GM21717 (cell line): ENCODE results near the gene LARGE1.

Experiments
- ATAC-seq: cut with Tn5 transposase; IDR thresholded peaks from one replicate; pipeline ENCODE4 v1.9.1; 2021; ENCODE audit warnings: mild to moderate bottlenecking, moderate library complexity; ENCODE audit not compliant: unreplicated experiment

The LARGE1 gene

DNA sequence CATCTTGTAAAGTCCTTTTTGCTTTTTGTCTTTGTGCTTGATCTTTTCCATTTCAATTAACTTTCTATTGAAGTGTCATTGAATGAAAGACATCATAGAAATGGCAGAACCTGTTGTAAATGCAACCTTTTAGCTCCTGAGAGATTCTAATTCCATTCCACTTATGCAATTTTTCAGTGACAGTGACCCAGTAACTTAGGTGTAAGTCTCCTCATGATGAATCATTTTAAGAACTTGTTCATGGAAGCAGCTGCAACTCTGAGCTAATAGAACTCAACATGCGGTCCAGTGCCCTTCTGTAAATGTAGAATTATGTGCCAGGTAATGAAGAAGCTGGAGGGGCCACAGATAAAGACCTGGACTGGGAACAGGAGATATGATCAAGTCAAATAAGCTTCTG, 463.8 kb downstream of the LARGE1 start:
- ATAC-seq: no peak

DNA sequence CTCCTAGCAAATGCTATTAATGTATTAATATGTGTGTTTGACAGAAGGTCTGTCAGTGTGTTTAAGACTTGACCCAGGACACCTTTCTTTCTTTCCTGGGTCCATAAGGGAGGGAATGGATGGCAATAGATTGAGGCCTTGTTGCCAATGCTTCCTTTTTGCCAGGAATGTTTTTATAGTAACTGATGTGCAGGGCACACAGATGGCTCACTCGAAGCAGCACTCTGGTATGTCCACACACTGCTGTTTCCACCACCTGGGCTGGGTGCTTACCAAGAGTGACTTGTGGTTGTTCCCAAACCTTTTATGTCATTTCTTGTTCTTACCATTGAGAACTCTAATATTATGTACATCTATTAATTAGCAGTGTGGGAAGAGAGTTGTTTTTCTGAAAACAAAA, 465.2 kb downstream of the LARGE1 start:
- ATAC-seq: no peak

DNA sequence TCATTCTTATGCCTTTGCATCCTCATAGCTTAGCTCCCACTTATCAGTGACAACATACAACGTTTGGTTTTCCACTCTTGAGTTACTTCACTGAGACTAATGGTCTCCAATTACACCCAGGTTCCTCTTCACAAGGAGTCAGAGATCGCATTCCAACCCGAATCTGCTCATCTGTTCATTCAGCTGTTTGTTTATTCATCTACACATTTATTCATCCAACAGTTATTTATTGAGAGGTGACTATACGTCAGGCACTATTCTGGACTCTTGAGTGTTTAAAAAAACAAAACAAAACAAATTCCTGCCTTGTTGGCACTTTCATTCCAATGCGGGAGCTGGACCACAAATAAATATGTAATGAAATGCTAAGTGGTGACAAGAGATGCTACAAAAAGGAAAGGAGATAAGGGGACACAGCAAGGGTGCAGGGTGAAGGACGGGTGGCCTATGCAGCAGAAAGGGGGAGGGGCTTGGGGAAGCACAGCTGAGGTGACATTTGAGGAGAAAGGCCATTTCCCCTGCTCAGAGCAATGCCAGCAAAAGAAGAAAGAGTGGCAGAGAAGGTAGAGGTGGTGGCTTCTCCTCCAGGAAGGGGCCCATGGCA, 468.3 kb downstream of the LARGE1 start:
- ATAC-seq: no peak

DNA sequence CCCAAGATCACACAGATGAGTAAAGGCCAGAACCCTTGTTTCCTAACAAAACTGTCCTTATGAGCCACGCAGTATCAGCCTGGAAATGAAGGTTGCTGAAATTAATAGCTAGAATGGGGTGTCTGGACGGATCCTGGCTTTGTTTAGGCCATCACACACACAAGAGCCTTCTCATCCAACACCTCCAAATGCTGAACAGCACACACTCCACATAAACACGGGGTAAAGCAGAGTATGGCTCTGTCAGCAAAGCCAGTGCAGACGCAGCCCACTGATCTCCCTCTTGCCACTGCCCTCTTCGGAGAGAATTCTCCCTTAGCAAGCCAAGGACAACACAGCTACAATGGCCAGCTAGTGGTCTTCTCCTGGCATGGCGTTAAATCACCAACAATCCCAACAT, 469.5 kb downstream of the LARGE1 start:
- ATAC-seq: no peak

DNA sequence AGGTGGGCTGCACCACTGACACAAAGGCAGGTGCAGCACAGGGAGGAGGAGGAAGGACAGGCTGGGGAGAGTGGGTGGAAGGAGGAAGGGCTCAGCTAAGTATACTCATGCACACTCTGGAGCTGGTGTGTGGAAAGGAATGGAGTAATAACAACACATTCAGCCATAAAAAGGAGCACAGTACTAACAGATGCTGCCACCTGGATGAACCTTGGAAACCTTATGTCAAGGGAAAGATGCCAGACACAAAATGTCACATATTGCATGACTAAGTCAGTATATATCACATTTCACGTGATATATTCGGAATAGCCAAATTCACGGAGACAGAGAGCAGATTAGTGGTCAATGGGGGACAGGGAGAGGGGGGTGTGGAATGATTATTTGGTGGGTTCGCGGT, 472.5 kb downstream of the LARGE1 start:
- no peak for ATAC-seq

DNA sequence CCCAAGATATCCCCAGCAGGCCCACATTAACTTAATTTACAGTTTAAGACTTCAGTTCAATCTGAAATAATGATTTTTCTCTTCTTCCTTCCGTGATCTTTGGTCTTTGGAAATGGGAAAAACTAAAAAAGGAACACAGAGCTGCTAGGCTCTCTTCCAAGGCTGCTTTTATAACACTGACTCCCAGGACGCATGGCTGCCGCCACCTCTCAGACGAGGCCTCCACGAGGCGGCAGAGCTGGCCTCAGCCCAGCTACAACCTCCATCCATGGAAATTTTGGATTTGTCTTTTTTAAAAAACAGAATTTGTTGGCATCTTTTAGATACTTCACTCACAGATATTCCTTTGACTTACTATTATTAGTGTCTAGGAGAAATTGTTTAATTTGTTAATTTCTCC, 476.6 kb downstream of the LARGE1 start:
- no peak for ATAC-seq

GRCh38 chr22:33440756-33441155, 479.5 kb downstream of the LARGE1 start:
- no peak for ATAC-seq

DNA sequence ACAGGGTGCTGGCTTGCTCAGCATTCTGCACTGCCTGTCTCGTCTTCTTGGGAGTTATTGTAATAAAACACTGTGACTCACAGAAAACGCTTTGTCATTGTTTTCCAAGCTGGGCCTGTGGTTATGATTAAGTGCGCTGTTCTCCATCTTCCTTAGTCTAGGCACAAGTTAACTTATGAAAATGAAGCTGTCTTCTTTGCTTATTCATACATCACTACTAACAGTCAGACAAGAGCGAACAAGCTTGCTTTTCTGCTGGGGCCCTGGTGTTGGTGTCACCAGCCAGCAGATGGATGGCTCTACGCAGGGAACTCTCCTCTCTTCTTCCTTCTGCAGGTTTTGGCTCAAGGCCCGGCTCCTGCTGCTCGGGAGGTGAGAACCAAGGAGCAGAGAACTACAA, 482.0 kb downstream of the LARGE1 start:
- no peak for ATAC-seq

DNA sequence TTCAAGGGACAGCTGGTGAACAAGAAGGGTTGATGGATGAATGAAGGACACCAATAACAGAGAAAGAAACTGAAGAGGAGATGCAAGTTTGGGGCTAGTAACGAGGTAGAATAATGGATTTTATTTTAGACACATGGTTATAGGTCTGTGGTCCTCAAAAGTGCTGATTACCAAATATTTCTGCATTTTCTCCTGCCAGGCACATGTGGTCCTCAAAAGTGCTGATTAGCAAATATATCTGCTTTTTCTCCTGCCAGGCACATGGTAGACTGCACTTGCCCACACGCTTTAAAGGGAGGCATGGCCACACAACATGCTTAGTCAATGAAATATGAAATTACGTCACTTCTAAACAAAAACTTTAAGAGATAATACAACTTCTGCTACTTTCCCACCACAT, 489.0 kb downstream of the LARGE1 start:
- no peak for ATAC-seq

- ATAC-seq: no peak
Measured at GRCh38 chr22:33429281-33429680, 491.0 kb downstream of the LARGE1 start.

DNA sequence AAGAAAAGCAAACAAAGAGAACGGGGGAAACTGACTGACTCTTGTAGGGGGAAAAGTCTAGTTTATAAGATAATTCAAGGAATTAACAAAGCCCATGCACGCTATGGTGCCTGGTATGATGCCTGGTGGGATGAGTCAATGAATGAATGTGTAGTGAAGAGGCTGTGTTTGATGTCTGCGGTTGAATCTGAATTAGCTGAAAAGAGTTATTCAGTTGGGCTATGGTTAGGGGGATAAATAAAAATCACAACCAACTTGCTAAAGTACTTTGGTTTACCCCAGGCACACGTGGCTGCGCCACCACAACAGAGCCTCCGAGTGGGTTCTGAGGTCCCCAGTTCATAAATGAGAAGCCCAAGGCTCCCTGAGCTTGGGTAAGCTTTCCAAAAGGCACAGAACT, 492.8 kb downstream of the LARGE1 start:
- no peak for ATAC-seq

DNA sequence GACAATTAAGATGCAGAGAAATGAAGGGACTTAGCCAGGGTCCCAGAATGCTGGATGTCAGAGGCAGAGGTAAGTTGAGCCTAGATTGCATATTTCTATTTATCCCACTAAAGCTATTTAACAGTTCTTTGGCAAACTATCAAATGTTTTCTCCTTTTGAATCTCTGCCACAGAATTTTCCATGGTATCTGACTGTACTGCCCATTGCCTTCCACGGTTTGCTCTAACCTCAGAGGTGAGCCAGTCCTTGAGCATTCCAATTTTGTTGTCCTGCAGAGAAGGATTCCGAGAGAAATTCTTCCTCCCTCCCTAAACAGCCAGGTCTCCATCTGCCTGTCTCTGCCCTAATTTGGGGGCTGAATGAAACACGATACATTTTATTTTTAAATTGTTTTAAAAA, 493.8 kb downstream of the LARGE1 start:
- no peak for ATAC-seq

DNA sequence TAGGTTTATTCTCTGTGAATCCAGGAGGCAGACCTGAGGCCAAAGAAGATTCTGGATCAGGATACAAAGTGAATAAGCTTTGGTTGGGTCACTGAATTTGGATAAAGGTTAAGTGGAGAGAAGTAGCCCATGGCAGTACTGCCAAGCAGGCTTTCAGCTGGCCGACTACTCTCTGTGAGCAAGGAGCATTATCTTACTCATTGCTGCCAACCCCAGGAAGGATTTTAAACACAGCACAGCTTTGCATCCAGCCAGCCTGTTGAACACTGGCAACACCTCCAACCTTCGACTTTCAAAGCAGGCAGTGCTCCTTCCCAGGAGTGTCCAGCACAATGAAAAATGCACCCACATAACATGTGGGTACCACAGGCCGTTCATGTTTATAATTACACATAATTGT, 498.4 kb downstream of the LARGE1 start:
- no peak for ATAC-seq

DNA sequence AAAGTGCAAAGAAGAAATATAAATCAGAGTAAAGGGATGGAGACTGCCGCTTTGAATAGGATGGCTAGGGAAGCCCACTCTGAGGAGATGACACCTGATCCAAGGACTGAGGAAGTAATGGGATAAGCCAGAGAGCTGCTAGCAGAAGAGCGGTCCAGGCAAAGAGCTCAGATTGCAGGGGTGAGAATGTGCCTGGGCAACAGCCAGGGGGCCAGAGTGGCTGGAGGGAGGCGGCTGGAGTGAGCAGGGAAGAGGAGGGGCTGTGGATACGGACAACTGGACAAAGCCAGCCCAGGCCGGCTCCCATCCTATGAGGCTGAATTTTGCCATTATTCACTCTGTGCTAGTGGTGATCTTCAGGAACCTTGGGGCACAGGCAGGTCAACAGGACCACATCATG, 501.8 kb downstream of the LARGE1 start:
- no peak for ATAC-seq

DNA sequence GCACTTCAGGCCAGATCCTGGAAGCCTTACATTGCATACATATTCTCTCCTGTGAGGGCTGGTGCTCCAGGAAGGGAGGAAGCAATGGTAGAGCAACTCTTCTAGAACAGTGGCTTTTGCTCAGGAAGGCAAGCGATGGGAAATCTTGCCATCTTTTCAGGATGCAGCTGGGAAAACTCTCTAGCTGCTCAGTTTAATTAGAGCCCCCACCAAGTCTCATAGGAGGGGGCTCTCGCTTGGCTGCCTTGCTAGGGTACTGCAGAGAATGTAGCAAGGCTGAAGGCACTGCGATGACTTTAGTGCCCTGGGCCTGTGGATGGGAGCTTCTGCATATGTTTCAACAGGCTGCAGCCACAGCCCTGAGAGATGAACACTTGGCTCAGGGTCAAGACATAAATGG, 504.9 kb downstream of the LARGE1 start:
- ATAC-seq: no peak

- ATAC-seq: no peak
Measured at GRCh38 chr22:33409079-33409478, 511.2 kb downstream of the LARGE1 start.

- ATAC-seq: no peak
Measured at GRCh38 chr22:33405194-33405593, 515.1 kb downstream of the LARGE1 start.

- ATAC-seq: no peak
Measured at GRCh38 chr22:33404723-33405122, 515.6 kb downstream of the LARGE1 start.

- ATAC-seq: no peak
Measured at GRCh38 chr22:33402325-33402724, 518.0 kb downstream of the LARGE1 start.

DNA sequence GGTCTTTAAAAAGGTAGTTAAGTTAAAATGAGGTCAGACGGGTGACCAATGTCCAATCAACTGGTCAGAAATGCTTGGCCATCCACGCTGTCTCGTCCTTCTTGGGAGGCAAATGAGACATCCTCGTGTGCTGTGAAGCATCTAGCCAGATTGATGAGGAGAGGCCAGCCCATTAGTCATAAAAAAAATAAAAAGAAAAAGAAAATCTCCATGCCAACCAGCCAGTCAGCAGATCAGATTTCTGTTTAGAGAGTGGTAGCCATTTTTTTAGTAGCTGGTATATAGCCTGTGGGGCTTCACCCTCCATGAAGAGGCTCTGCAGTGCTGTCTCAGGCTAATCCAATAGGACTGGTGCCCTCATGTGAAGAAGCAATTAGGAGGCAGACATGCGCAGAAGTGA, 519.0 kb downstream of the LARGE1 start:
- no peak for ATAC-seq

DNA sequence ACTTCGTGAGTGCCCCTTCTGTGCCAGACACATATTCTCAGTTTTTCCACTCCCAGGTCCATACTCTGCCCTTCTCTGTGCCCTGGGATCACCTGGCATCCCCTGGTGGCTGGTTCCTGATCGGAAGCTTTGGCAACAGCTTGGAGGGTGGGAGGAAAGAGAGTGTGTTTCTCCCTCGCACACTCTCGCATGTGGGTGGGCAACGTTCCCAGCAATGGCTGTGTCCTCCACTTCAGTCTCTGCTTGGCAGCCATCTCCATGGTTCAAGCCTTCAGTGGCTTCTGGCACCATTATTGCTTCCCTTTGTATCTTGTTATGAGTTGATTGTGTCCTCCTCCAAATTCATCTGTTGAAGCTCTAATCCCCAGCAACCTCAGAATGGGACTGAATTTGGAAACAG, 519.4 kb downstream of the LARGE1 start:
- ATAC-seq: no peak

DNA sequence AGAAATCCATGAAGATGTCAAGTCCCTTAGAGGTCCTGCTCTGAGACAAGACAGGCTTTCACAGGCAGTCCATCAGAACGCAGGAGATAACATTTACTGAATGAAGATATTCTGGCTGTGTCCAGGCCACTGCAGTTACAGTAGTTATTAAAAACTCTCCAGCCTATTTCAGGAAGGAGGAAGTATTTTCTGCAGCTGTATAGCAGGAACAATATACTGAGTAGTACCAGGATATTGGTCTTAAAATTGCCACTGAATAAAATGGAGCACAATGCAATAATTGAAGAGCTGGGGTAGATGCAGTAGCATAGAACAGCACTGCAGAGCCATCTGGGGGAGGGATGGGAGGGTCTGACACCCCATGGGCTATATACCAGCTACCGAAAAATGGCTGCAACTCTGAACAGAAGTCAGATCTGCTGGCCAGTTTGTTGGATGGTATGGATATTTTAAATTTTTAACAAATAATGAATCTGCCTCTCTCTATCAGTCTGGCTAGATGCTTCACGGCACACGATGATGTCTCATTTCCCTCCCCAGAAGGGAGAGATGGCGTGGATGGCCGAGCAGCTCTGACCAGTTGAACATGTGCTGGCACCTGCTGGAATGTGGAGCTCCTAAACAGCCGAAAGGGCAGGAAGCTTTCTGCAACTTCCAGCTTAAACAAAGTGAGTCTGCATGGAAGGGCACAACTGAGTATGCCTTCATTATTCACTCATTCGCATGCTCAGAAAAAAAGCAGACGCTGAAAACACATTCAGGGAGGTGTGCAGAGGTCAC, 520.0 kb downstream of the LARGE1 start:
- no peak for ATAC-seq

DNA sequence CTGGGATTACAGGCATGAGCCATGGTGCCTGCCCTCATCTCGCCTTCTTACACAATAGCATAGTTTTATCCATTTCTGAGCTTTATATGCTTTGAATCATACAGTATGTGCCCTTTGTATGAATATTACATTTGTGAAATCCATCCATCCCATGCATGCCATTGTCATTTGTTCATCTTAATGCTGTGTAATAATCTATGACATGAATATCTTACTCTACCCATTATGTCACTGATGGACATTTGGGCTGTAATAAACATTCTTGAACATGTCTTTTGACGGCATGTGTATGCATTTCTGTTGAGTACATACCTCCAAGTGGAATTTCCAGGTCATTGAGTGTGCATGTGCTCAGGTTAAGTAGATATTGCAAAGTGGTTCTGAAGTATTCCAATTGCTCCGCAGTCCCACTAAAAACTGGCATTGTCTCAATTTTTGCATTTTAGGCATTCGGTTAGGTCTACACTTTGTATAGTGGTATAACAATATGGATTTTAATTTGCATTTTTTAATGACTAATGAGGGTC, 522.8 kb downstream of the LARGE1 start:
- ATAC-seq: no peak
